IPS-15b (cell line): ENCODE results near the gene COASY.
"Not testable (repeated sequence)": the region's sequence is repeated elsewhere in the genome, so short reads cannot be mapped to it uniquely, and the experiment has no call there.

Experiments used
- H3K27me3 ChIP-seq: one replicate; pipeline ENCODE4 v1.6.1; 2013; ENCODE audit warnings: low read length; ENCODE audit not compliant: control insufficient read depth, insufficient read depth
- H3K36me3 ChIP-seq: one replicate; pipeline ENCODE4 v1.6.1; 2013; ENCODE audit warnings: low read length; ENCODE audit not compliant: control insufficient read depth, insufficient read depth
- H3K4me1 ChIP-seq: one replicate; pipeline ENCODE4 v1.6.1; 2013; ENCODE audit warnings: mild to moderate bottlenecking, low read length; ENCODE audit not compliant: control insufficient read depth, insufficient read depth
- H3K4me3 ChIP-seq: one replicate; pipeline ENCODE4 v1.5.1; 2013; ENCODE audit warnings: low read depth, low read length
- H3K9ac ChIP-seq: one replicate; pipeline ENCODE4 v1.6.1; 2013; ENCODE audit warnings: low read depth, mild to moderate bottlenecking, low read length
- H3K9me3 ChIP-seq: one replicate; pipeline ENCODE4 v1.6.1; 2013; ENCODE audit warnings: mild to moderate bottlenecking, low read length; ENCODE audit not compliant: control insufficient read depth, insufficient read depth

COASY gene

DNA sequence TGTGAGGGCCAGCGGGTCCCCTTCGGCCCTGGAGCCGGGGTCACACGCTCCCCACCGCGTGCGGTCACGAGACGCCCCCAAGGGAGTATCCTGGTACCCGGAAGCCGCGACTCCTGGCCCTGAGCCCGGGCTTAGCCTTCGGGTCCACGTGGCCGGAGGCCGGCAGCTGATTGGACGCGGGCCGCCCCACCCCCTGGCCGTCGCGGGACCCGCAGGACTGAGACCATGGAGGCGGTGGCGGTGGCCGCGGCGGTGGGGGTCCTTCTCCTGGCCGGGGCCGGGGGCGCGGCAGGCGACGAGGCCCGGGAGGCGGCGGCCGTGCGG lies 25.9 kb upstream of the COASY start, which contains the start of gene NAGLU:
Gene NAGLU (plus strand): TSS at position 194 of the 324 bp plus-strand sequence. CDS start 32 bp downstream, at position 226.
- peaks cover 8% of the 10 kb centered on the region for H3K4me1 ChIP-seq
- peaks cover 16% of the 10 kb centered on the region for H3K36me3 ChIP-seq
- H3K9ac ChIP-seq = peak within 1 kb of the TSS; percentile 48
- H3K4me3 ChIP-seq = peak within 1 kb of the TSS; percentile 70
- peaks cover 8% of the 10 kb centered on the region for H3K27me3 ChIP-seq
- no peaks in the 10 kb centered on the region for H3K9me3 ChIP-seq

DNA sequence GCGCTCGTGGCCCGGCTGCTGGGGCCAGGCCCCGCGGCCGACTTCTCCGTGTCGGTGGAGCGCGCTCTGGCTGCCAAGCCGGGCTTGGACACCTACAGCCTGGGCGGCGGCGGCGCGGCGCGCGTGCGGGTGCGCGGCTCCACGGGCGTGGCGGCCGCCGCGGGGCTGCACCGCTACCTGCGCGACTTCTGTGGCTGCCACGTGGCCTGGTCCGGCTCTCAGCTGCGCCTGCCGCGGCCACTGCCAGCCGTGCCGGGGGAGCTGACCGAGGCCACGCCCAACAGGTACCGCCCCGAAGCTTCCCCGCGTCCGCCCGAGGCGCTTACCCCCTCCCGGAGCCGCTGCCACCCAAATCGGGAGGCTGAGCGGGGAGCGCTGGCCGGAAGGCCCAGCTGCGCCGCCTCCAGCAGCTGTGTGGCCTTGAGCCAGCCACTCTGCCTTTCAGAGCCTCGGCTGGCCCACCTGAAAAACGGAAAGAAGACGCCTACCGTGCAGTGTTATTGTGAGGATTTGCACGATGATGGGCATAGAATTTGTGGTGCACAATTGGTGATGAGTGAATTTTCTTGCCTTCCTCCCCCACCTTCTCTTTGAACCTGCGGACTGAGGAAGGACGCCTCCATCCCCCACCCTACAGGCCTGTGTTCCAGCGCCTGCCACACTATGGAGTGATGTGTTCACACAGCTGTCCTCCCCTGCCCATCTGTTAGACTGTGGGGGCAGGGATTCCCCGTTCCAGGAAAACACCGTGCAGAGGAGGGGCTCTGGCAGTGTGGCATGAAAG lies 25.4 kb upstream of the COASY start:
- peak overlapping the region; percentile 70 for H3K4me3 ChIP-seq
- H3K9me3 ChIP-seq = no peaks in the 10 kb centered on the region
- H3K9ac ChIP-seq = peak overlapping the region; percentile 48
- peaks cover 20% of the 10 kb centered on the region for H3K36me3 ChIP-seq
- H3K4me1 ChIP-seq = peaks cover 8% of the 10 kb centered on the region
- peaks cover 3% of the 10 kb centered on the region for H3K27me3 ChIP-seq

- Histone ChIP-seq H3K27me3 (peaks cover 3% of the 10 kb centered on the region), H3K4me3 (peak overlapping the region; percentile 70), H3K36me3 (peaks cover 20% of the 10 kb centered on the region), H3K4me1 (peaks cover 8% of the 10 kb centered on the region), H3K9me3 (no peaks in the 10 kb centered on the region), H3K9ac (peak overlapping the region; percentile 48)
Measured at GRCh38 chr17:42537156-42537805, 24.7 kb upstream of the COASY start.

GRCh38 chr17:42537826-42538451 lies 24.0 kb upstream of the COASY start:
- H3K4me1 ChIP-seq = peaks cover 8% of the 10 kb centered on the region
- peaks cover 3% of the 10 kb centered on the region for H3K27me3 ChIP-seq
- peaks cover 20% of the 10 kb centered on the region for H3K36me3 ChIP-seq
- no peaks in the 10 kb centered on the region for H3K9me3 ChIP-seq
- H3K9ac ChIP-seq = no peak overlapping the region
- H3K4me3 ChIP-seq = no peak overlapping the region

GRCh38 chr17:42538482-42538881 lies 23.5 kb upstream of the COASY start:
- Histone ChIP-seq H3K9me3 (no peaks in the 10 kb centered on the region), H3K4me1 (peaks cover 8% of the 10 kb centered on the region), H3K36me3 (peaks cover 23% of the 10 kb centered on the region), H3K27me3 (peaks cover 3% of the 10 kb centered on the region), H3K4me3 (no peak overlapping the region), H3K9ac (no peak overlapping the region)

GRCh38 chr17:42540558-42540957 lies 21.4 kb upstream of the COASY start:
- not testable (repeated sequence) for H3K9ac ChIP-seq, H3K9me3 ChIP-seq, H3K27me3 ChIP-seq, H3K4me3 ChIP-seq, H3K4me1 ChIP-seq
- peaks cover 25% of the 10 kb centered on the region for H3K36me3 ChIP-seq

DNA sequence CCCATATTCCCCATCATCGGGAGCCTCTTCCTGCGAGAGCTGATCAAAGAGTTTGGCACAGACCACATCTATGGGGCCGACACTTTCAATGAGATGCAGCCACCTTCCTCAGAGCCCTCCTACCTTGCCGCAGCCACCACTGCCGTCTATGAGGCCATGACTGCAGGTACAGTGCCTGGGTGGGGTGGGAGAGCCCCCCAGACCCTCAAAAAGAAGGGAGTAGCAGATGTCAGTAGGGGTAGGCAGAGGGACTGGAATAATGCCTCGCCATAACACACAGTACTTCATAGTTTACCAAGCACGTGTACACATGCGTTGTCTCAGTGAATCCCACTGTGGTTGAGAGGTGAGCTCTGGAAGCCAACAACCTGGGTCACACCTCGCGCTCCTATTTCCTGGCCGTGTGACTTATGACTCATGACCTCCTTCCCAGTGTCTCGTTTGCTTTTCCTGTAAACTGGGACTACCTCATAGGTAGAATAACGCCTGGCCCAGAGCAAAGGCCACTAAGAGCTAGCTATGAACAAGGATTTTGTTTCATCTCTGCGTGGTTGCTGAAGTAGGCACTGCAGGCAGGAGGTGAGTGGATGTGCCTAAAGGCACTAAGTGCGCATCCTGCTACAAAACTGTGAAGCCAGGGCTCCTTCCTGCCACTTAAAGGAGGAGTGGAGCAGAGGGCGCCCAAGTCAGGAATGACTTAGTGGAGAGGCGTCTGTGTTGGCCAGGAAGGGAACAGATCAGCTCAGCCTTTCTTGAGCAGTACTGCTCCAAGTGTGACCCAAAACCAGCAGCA lies 20.7 kb upstream of the COASY start:
- H3K9ac ChIP-seq = peak overlapping the region; percentile 3
- no peaks in the 10 kb centered on the region for H3K27me3 ChIP-seq
- no peaks in the 10 kb centered on the region for H3K4me1 ChIP-seq
- H3K36me3 ChIP-seq = peaks cover 25% of the 10 kb centered on the region
- no peaks in the 10 kb centered on the region for H3K9me3 ChIP-seq
- H3K4me3 ChIP-seq = no peak overlapping the region

GRCh38 chr17:42543190-42544079 lies 18.5 kb upstream of the COASY start:
- Histone ChIP-seq H3K4me3 (no peak overlapping the region), H3K9me3 (no peaks in the 10 kb centered on the region), H3K27me3 (no peaks in the 10 kb centered on the region), H3K4me1 (no peaks in the 10 kb centered on the region), H3K9ac (no peak overlapping the region), H3K36me3 (peaks cover 22% of the 10 kb centered on the region)

GRCh38 chr17:42544874-42545283 lies 17.1 kb upstream of the COASY start:
- peaks cover 11% of the 10 kb centered on the region for H3K36me3 ChIP-seq
- no peak overlapping the region for H3K4me3 ChIP-seq
- H3K27me3 ChIP-seq = peaks cover 4% of the 10 kb centered on the region
- peaks cover 5% of the 10 kb centered on the region for H3K4me1 ChIP-seq
- H3K9ac ChIP-seq = no peak overlapping the region
- no peaks in the 10 kb centered on the region for H3K9me3 ChIP-seq

- H3K36me3 ChIP-seq = peaks cover 10% of the 10 kb centered on the region
- H3K4me3 ChIP-seq, H3K27me3 ChIP-seq, H3K4me1 ChIP-seq, H3K9ac ChIP-seq, H3K9me3 ChIP-seq: not testable (repeated sequence)
Measured at GRCh38 chr17:42545755-42546505, 16.0 kb upstream of the COASY start.
